D721Med (cell line): ENCODE measurements around the gene GAREM2.
A peak's percentile ranks its signal among the peaks of the same experiment; 100 is the strongest.

ENCODE experiments used
- DNase-seq: peaks from one replicate; pipeline ENCODE4 v3.0.0; 2011; ENCODE audit warnings: low spot score; ENCODE audit not compliant: insufficient read length
- FAIRE-seq: peaks from 2 replicates; lab custom pipeline; 2011; peaks lifted over from hg19 to GRCh38; lab: Jason Lieb, UNC
- CTCF ChIP-seq: IDR thresholded peaks from 2 replicates; pipeline ENCODE4 v1.5.1; 2012; ENCODE audit warnings: mild to moderate bottlenecking, control low read depth; ENCODE audit not compliant: insufficient read depth; ENCODE audit errors: missing control alignments

GAREM2 gene

DNA sequence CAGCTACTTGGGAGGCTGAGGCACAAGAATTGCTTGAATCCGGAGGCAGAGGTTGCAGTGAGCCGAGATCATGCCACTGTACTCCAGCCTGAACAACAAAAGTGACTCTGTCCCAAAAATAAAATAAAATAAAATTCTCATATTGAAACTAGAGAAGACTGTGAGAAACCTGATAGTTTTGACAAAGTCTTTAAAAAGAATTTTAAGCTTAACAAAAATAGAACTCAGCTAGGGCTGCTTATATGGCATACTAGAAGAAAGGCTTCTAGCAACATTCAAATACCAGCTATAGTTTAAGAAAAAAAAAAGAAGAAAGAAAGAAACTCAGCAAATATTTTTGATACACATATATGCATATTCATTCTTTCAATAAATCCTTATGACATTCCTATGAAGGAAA, 57.9 kb downstream of the GAREM2 start:
- no peak for DNase-seq
- TF ChIP-seq CTCF = no peak
- FAIRE-seq = no peak

DNA sequence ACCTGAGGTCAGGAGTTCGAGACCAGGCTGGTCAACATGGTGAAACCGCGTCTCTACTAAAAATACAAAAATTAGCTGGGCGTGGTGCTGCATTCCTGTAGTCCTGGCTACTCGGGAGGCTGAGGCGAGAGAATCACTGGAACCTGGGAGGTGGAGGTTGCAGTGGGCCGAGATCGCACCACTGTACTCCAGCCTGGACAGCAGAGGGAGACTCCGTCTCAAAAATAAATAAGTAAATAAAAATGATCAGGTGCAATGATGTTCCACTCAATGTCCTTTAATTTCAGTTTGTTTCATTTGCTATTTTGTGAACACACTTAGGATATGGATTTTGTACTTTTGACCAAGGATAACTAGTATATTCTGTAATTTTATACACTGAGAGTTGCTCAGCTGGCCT, 62.2 kb downstream of the GAREM2 start:
- DNase-seq (no peak), FAIRE-seq (no peak)
- peak; percentile 5 for TF ChIP-seq CTCF

DNA sequence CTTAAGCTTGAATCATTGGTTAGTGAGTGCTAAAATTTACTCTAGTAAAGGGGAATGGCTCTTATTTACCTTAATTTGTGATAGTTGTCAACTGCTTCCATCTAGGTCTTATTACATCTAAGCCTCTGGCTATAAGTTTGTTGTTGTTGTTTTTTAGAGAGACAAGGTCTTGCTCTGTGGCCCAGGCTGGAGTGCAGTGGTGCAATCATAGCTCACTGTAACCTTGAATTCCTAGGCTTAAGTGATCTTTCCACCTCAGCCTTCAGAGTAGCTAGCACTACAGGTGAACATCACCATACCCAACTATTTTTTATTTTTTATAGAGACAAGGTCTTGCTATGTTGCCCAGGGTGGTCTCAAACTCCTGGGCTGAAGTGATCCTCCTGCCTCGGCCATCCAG, 65.0 kb downstream of the GAREM2 start:
- TF ChIP-seq CTCF = no peak
- DNase-seq = no peak
- no peak for FAIRE-seq

GRCh38 chr2:26238311-26238958, 65.5 kb downstream of the GAREM2 start:
- FAIRE-seq (no peak), DNase-seq (no peak)
- no peak for TF ChIP-seq CTCF
